IPS-18a (cell line): ENCODE measurements around the gene RBM4B.

Experiments
- H3K27ac ChIP-seq: one replicate; pipeline ENCODE4 v1.5.1; 2013; ENCODE audit warnings: low read length
- H3K27me3 ChIP-seq: one replicate; pipeline ENCODE4 v1.6.1; 2013; ENCODE audit warnings: mild to moderate bottlenecking, low read length; ENCODE audit not compliant: control insufficient read depth, insufficient read depth
- H3K36me3 ChIP-seq: one replicate; pipeline ENCODE4 v1.6.1; 2013; ENCODE audit warnings: low read depth, low read length; ENCODE audit not compliant: control insufficient read depth
- H3K4me1 ChIP-seq: one replicate; pipeline ENCODE4 v1.6.1; 2013; ENCODE audit warnings: low read depth, low read length; ENCODE audit not compliant: control insufficient read depth
- H3K4me3 ChIP-seq: one replicate; pipeline ENCODE4 v1.5.1; 2013; ENCODE audit warnings: low read length
- H3K9ac ChIP-seq: one replicate; pipeline ENCODE4 v1.6.1; 2013; ENCODE audit warnings: mild to moderate bottlenecking, low read length, moderate library complexity
- H3K9me3 ChIP-seq: one replicate; pipeline ENCODE4 v1.6.1; 2013; ENCODE audit warnings: low read depth, low read length; ENCODE audit not compliant: control insufficient read depth

The RBM4B gene

GRCh38 chr11:66692446-66692845, 14.8 kb upstream of the RBM4B start:
- Histone ChIP-seq H3K27ac (no peak overlapping the region), H3K9me3 (no peaks in the 10 kb centered on the region), H3K9ac (no peak overlapping the region), H3K27me3 (no peaks in the 10 kb centered on the region), H3K4me3 (no peak overlapping the region), H3K36me3 (peaks cover 47% of the 10 kb centered on the region), H3K4me1 (no peaks in the 10 kb centered on the region)

GRCh38 chr11:66691311-66691980, 13.8 kb upstream of the RBM4B start:
- Histone ChIP-seq H3K9ac (no peak overlapping the region), H3K27ac (no peak overlapping the region), H3K27me3 (no peaks in the 10 kb centered on the region), H3K9me3 (no peaks in the 10 kb centered on the region), H3K36me3 (peaks cover 37% of the 10 kb centered on the region), H3K4me3 (no peak overlapping the region), H3K4me1 (no peaks in the 10 kb centered on the region)

GRCh38 chr11:66689661-66690590, 12.2 kb upstream of the RBM4B start:
- no peak overlapping the region for H3K9ac ChIP-seq
- H3K4me3 ChIP-seq = no peak overlapping the region
- no peaks in the 10 kb centered on the region for H3K4me1 ChIP-seq
- H3K36me3 ChIP-seq = peaks cover 31% of the 10 kb centered on the region
- H3K9me3 ChIP-seq = no peaks in the 10 kb centered on the region
- no peaks in the 10 kb centered on the region for H3K27me3 ChIP-seq
- H3K27ac ChIP-seq = no peak overlapping the region

GRCh38 chr11:66688561-66689534, 11.2 kb upstream of the RBM4B start:
- Histone ChIP-seq H3K9me3 (no peaks in the 10 kb centered on the region), H3K9ac (no peak overlapping the region), H3K27ac (no peak overlapping the region), H3K4me1 (no peaks in the 10 kb centered on the region), H3K4me3 (no peak overlapping the region), H3K27me3 (no peaks in the 10 kb centered on the region), H3K36me3 (peaks cover 31% of the 10 kb centered on the region)

- no peak overlapping the region for H3K9ac ChIP-seq
- no peaks in the 10 kb centered on the region for H3K4me1 ChIP-seq
- H3K36me3 ChIP-seq = peaks cover 27% of the 10 kb centered on the region
- no peak overlapping the region for H3K4me3 ChIP-seq
- H3K27ac ChIP-seq = no peak overlapping the region
- no peaks in the 10 kb centered on the region for H3K9me3 ChIP-seq
- H3K27me3 ChIP-seq = no peaks in the 10 kb centered on the region
Measured at GRCh38 chr11:66687831-66688281, 10.2 kb upstream of the RBM4B start.

- Histone ChIP-seq H3K9me3 (no peaks in the 10 kb centered on the region), H3K27ac (no peak overlapping the region), H3K4me3 (no peak overlapping the region), H3K36me3 (peaks cover 20% of the 10 kb centered on the region), H3K9ac (no peak overlapping the region), H3K4me1 (no peaks in the 10 kb centered on the region), H3K27me3 (no peaks in the 10 kb centered on the region)
Measured at GRCh38 chr11:66686801-66687750, 9.4 kb upstream of the RBM4B start.

- no peak overlapping the region for H3K4me3 ChIP-seq
- H3K36me3 ChIP-seq = peaks cover 12% of the 10 kb centered on the region
- H3K9ac ChIP-seq = no peak overlapping the region
- no peaks in the 10 kb centered on the region for H3K4me1 ChIP-seq
- no peaks in the 10 kb centered on the region for H3K9me3 ChIP-seq
- no peaks in the 10 kb centered on the region for H3K27me3 ChIP-seq
- no peak overlapping the region for H3K27ac ChIP-seq
Measured at GRCh38 chr11:66686100-66686785, 8.6 kb upstream of the RBM4B start.

GRCh38 chr11:66685276-66686099, 7.8 kb upstream of the RBM4B start:
- Histone ChIP-seq H3K4me3 (no peak overlapping the region), H3K4me1 (no peaks in the 10 kb centered on the region), H3K9ac (no peak overlapping the region), H3K27ac (no peak overlapping the region), H3K9me3 (no peaks in the 10 kb centered on the region), H3K27me3 (no peaks in the 10 kb centered on the region), H3K36me3 (peaks cover 12% of the 10 kb centered on the region)

GRCh38 chr11:66684635-66685034, 6.9 kb upstream of the RBM4B start:
- no peaks in the 10 kb centered on the region for H3K9me3 ChIP-seq
- H3K36me3 ChIP-seq = peaks cover 12% of the 10 kb centered on the region
- H3K9ac ChIP-seq = no peak overlapping the region
- H3K4me1 ChIP-seq = no peaks in the 10 kb centered on the region
- no peak overlapping the region for H3K4me3 ChIP-seq
- no peak overlapping the region for H3K27ac ChIP-seq
- no peaks in the 10 kb centered on the region for H3K27me3 ChIP-seq
